Fibroblast of lung (primary cell): Measurements from ENCODE around the gene GHR.

Experiments
- CTCF ChIP-seq, 2 donors: IDR thresholded peaks in 1 of 2; conservative IDR thresholded peaks in 1 of 2; 1 replicate in 1 of 2; 2 replicates in 1 of 2; pipeline ENCODE4 v1.5.1; 2011 to 2012; ENCODE audit warnings: low read length in 2 of 2, control low read depth in 1 of 2, inconsistent platforms in 1 of 2, low read depth in 1 of 2, mild to moderate bottlenecking in 1 of 2
- EZH2 ChIP-seq: IDR thresholded peaks from 2 replicates; pipeline ENCODE4 v1.5.1; 2012; ENCODE audit warnings: low read length, control low read depth, mild to moderate bottlenecking; ENCODE audit errors: missing control alignments

- no peak for TF ChIP-seq CTCF (conservative IDR thresholded peaks at IDR 0.05 in 1 of 2, IDR thresholded peaks at IDR 0.05 in 1 of 2; ENCODE audit: low read depth in 1 of 2, low read length in 2 of 2)
- no peak for TF ChIP-seq EZH2
Measured at GRCh38 chr5:42621242-42621641, 198.0 kb downstream of the GHR start.
